BLaER1 treated with 17β-estradiol and CSF1 and Interleukin-3, amounts not matched to agents 10 nM and 100 nM (cell line): Measurements from ENCODE around the gene CLTA.
A peak's percentile ranks its signal among the peaks of the same experiment; 100 is the strongest.
"Not testable (repeated sequence)": the region's sequence is repeated elsewhere in the genome, so short reads cannot be mapped to it uniquely, and the experiment has no call there.

ENCODE experiments used
- H3K27ac ChIP-seq, 11 experiments: shearing (Covaris generic); formaldehyde crosslinking; 2 replicates each; pipeline ENCODE4 v1.8.1; 2022
- H3K27me3 ChIP-seq, 11 experiments: shearing (Covaris generic); formaldehyde crosslinking; 2 replicates each; pipeline ENCODE4 v1.8.1; 2022
- H3K36me3 ChIP-seq, 11 experiments: shearing (Covaris generic); formaldehyde crosslinking; 2 replicates each; pipeline ENCODE4 v1.8.1; 2022
- H3K4me1 ChIP-seq, 10 experiments: shearing (Covaris generic); formaldehyde crosslinking; 2 replicates each; pipeline ENCODE4 v1.8.1; 2022
- H3K4me2 ChIP-seq, 11 experiments: shearing (Covaris generic); formaldehyde crosslinking; 2 replicates each; pipeline ENCODE4 v1.8.1; 2022
- H3K4me3 ChIP-seq, 10 experiments: shearing (Covaris generic); formaldehyde crosslinking; 2 replicates each; pipeline ENCODE4 v1.8.1; 2022
- H3K9ac ChIP-seq, 11 experiments: shearing (Covaris generic); formaldehyde crosslinking; 2 replicates each; pipeline ENCODE4 v1.8.1; 2022
- H3K9me3 ChIP-seq, 11 experiments: shearing (Covaris generic); formaldehyde crosslinking; replicated peaks in 1 of 11; 2 replicates each; pipeline ENCODE4 v1.8.1; 2022
- H4K20me1 ChIP-seq, 11 experiments: shearing (Covaris generic); formaldehyde crosslinking; 2 replicates each; pipeline ENCODE4 v1.8.1; 2022
- Cebpa-rat ChIP-seq, 11 experiments: shearing (Covaris generic); IDR thresholded peaks; 2 replicates each; pipeline ENCODE4 v1.8.1; 2022

Gene CLTA

DNA sequence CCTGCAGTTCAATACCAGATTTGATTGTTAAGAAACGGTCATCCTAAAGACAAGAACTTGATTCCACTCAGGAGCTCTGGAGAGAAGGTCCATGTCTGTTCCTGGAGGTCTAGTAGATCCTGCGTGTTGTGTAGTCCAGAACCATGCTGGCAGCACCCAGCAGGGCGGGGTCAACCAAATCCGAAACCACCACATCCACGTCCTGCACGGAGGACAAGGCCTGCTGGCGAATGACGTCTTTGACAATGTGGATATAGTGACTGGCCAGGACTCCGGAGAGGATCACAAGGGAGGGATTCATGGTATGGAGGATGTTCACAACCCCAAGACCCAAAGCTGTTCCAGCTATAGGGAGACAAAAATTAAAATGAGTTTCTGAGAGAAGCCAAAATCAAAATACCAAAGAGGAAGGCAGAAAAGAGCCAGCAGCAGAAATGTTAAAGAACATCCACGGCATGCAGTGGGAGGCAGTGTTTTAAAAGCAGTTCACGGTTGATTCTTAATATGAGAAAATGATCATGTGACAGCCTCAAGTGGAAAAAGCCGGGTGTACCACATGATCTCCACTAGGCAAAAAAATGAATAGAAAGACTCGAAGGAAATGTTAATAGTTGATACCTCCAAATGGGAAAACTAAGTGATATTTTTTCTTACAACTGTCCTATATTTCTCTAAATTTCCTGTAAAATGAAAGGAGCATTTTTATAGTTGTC, 26.7 kb downstream of the CLTA start:
- Histone ChIP-seq H3K4me3 (no peak overlapping the region), H3K27ac (no peak overlapping the region), H3K9me3 (peaks cover 2 to 10% (median 3%) of the 10 kb centered on the region in 11 experiments; a peak in 18 of 22 replicates), H3K27me3 (no peaks in the 10 kb centered on the region), H3K4me2 (no peak overlapping the region), H3K9ac (no peak overlapping the region; a peak in 1 of 22 replicates), H3K4me1 (peaks cover 0 to 18% (median 11%) of the 10 kb centered on the region in 10 experiments; a peak in 12 of 20 replicates), H4K20me1 (peaks cover 49 to 94% (median 84%) of the 10 kb centered on the region in 11 experiments), H3K36me3 (peaks cover 94 to 100% (median 96%) of the 10 kb centered on the region in 11 experiments)
- no peak for TF ChIP-seq Cebpa-rat (IDR thresholded peaks at IDR 0.05)

- TF ChIP-seq Cebpa-rat (IDR thresholded peaks at IDR 0.05) = no peak
- peaks cover 43 to 94% (median 78%) of the 10 kb centered on the region in 11 experiments for H4K20me1 ChIP-seq
Observed at GRCh38 chr9:36218011-36218410, 27.3 kb downstream of the CLTA start.

DNA sequence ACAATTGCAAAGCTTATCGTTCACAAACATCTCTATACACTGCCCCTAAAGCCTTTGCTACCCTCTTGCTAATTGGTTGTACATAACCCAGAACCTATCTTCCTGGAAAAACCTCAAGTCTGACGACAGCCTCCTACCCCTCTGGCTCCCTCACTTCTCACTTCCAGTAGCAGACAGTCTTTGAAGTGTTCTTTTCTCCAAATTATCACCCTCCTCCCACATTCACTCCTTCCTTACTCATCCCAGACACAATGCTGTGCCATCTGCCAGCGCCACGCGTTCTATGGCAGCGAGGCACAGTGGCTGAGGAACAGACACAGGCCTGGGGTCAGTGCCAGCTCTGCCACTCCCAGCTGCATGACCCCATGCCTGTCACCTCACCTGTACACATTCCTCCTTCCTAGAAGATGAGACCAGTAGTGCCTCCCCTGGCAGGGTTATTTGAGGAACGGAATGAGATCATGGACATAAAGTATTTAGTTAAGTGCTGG, 27.7 kb downstream of the CLTA start:
- no peaks in the 10 kb centered on the region for H3K27me3 ChIP-seq
- no peak overlapping the region for H3K27ac ChIP-seq
- H4K20me1 ChIP-seq = peaks cover 38 to 94% (median 74%) of the 10 kb centered on the region in 11 experiments
- H3K4me1 ChIP-seq = peaks cover 0 to 14% (median 8%) of the 10 kb centered on the region in 10 experiments; a peak in 12 of 20 replicates
- H3K4me3 ChIP-seq = no peak overlapping the region
- TF ChIP-seq Cebpa-rat (IDR thresholded peaks at IDR 0.05) = no peak
- H3K9me3 ChIP-seq = peaks cover 7 to 20% (median 10%) of the 10 kb centered on the region in 11 experiments; a peak in 19 of 22 replicates
- peaks cover 94 to 100% (median 96%) of the 10 kb centered on the region in 11 experiments for H3K36me3 ChIP-seq
- no peak overlapping the region for H3K4me2 ChIP-seq
- H3K9ac ChIP-seq = peak overlapping the region in 1 of 11 experiments; percentile 54; a peak in 1 of 22 replicates

More at GRCh38 chr9:36218011-36218410, 27.3 kb downstream of the CLTA start:
- Histone ChIP-seq H3K9ac (peak overlapping the region in 1 of 11 experiments; percentile 54; a peak in 1 of 22 replicates), H3K4me3 (no peak overlapping the region), H3K4me1 (peaks cover 0 to 18% (median 11%) of the 10 kb centered on the region in 10 experiments; a peak in 12 of 20 replicates), H3K4me2 (no peak overlapping the region), H3K27me3 (no peaks in the 10 kb centered on the region), H3K9me3 (peaks cover 7 to 16% (median 9%) of the 10 kb centered on the region in 11 experiments; a peak in 19 of 22 replicates), H3K27ac (no peak overlapping the region), H3K36me3 (peaks cover 94 to 100% (median 96%) of the 10 kb centered on the region in 11 experiments)

DNA sequence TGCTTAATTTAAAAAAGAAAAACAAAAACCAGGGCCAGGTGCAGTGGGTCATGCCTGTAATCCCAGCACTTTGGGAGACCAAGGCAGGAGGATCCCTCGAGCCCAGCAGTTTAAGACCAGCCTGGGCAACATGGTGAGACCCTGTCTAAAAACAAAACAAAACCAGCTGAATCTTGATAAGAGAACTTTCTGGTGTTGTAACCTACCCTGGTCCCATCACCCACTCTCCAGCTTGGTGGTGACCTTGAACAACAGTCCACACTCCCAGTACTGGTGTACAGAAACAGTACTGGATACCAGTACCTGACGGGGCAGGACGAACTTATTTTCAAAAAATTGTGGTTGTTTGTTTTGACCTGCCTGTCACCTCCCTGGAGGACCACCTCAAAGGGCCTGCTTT, 30.9 kb downstream of the CLTA start:
- Histone ChIP-seq H3K27ac (no peak overlapping the region), H3K9me3 (peaks cover 7 to 20% (median 10%) of the 10 kb centered on the region in 11 experiments; a peak in 19 of 22 replicates), H3K36me3 (peaks cover 97 to 100% (median 99%) of the 10 kb centered on the region in 11 experiments), H3K4me3 (no peak overlapping the region), H3K27me3 (no peaks in the 10 kb centered on the region), H4K20me1 (peaks cover 17 to 73% (median 44%) of the 10 kb centered on the region in 11 experiments; a peak in 20 of 22 replicates), H3K4me1 (no peaks in the 10 kb centered on the region), H3K4me2 (no peak overlapping the region), H3K9ac (no peak overlapping the region)
- TF ChIP-seq Cebpa-rat (IDR thresholded peaks at IDR 0.05) = no peak

DNA sequence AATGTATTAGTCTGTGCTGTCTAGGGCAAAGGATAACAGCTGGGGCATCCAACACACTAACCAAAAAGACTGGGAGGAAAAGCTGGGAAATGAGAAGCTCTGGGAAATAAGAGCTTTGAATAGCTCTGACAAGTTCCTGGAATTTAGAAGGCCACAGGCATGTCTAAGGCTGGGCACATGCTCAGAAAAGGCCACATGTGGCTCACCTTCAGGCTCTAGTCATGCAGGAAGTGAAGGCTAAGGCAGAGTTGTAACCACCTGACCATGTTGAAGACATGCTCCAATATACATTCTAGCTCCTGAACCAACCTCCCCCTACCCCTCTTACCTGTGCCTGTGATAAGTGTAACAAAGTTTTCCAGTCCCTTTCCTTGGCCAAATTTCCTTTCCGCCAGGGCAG, 31.7 kb downstream of the CLTA start:
- Histone ChIP-seq H3K4me3 (no peak overlapping the region), H3K4me2 (no peak overlapping the region), H3K9ac (no peak overlapping the region), H3K36me3 (peaks cover 97 to 100% (median 99%) of the 10 kb centered on the region in 11 experiments), H4K20me1 (peaks cover 11 to 65% (median 37%) of the 10 kb centered on the region in 11 experiments; a peak in 20 of 22 replicates), H3K4me1 (no peaks in the 10 kb centered on the region), H3K9me3 (peaks cover 7 to 20% (median 10%) of the 10 kb centered on the region in 11 experiments; a peak in 19 of 22 replicates), H3K27me3 (no peaks in the 10 kb centered on the region), H3K27ac (no peak overlapping the region)
- TF ChIP-seq Cebpa-rat (IDR thresholded peaks at IDR 0.05) = no peak

DNA sequence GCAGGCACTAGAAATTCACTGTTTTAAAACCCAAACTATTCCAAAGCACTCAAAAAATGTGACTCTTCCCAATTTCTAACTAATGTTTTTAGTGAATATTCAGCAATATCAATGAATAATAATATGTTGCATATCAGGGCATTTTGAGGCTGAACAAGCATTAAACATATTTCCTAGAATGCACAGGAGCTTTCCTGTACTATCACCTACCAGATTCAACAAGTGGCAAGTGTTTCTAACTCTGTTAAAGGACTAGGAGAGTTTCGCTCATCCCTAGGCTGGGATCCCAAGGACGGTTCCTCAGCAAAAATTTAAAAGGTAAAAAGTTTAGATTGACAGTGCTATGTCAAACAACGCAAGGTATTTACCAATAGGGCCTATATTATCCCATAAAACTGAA, 46.5 kb downstream of the CLTA start:
- no peak overlapping the region for H3K4me3 ChIP-seq
- no peaks in the 10 kb centered on the region for H3K9me3 ChIP-seq
- no peak for TF ChIP-seq Cebpa-rat (IDR thresholded peaks at IDR 0.05)

DNA sequence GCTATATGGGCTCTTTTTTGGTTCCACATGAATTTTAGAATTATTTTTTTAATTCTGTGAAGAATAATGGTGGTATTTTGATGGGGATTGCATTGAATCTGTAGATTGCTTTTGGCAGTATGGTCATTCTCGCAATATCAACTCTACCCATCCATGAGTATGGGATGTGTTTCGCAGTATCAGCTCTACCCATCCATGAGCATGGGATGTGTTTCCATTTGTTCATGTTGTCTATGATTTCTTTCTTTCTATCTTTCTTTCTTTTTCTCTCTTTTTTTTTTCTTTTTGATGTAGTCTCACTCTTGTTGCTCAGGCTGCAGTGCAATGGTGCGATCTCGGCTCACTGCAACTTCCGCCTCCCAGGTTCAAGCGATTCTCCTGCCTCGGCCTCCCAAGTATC, 48.5 kb downstream of the CLTA start:
- not testable (repeated sequence) for H3K27me3 ChIP-seq, H3K4me1 ChIP-seq, H3K27ac ChIP-seq, H3K4me2 ChIP-seq, H3K4me3 ChIP-seq, H3K9me3 ChIP-seq, H3K9ac ChIP-seq
- H4K20me1 ChIP-seq = peaks cover 0 to 33% (median 6%) of the 10 kb centered on the region in 11 experiments; a peak in 7 of 22 replicates
- H3K36me3 ChIP-seq = peaks cover 73 to 99% (median 93%) of the 10 kb centered on the region in 11 experiments

More for the DNA sequence above, 46.5 kb downstream of the CLTA start:
- Histone ChIP-seq H3K4me2 (no peak overlapping the region), H3K4me1 (no peaks in the 10 kb centered on the region), H3K36me3 (peaks cover 76 to 99% (median 93%) of the 10 kb centered on the region in 11 experiments), H3K9ac (no peak overlapping the region), H3K27ac (no peak overlapping the region), H3K27me3 (no peaks in the 10 kb centered on the region), H4K20me1 (peaks cover 0 to 23% (median 0%) of the 10 kb centered on the region in 11 experiments; a peak in 5 of 22 replicates)

GRCh38 chr9:36239675-36240074, 49.0 kb downstream of the CLTA start:
- H3K27me3 ChIP-seq, H3K9me3 ChIP-seq, H3K4me1 ChIP-seq, H3K4me3 ChIP-seq, H3K27ac ChIP-seq, H3K4me2 ChIP-seq, H3K9ac ChIP-seq: not testable (repeated sequence)
- H3K36me3 ChIP-seq = peaks cover 69 to 99% (median 93%) of the 10 kb centered on the region in 11 experiments
- peaks cover 0 to 29% (median 6%) of the 10 kb centered on the region in 11 experiments; a peak in 7 of 22 replicates for H4K20me1 ChIP-seq

- no peak for TF ChIP-seq Cebpa-rat (IDR thresholded peaks at IDR 0.05)
- peaks cover 58 to 93% (median 73%) of the 10 kb centered on the region in 11 experiments for H3K36me3 ChIP-seq
- no peak overlapping the region for H3K4me3 ChIP-seq
- H3K9me3 ChIP-seq = no peaks in the 10 kb centered on the region
- H4K20me1 ChIP-seq = peaks cover 14 to 79% (median 34%) of the 10 kb centered on the region in 11 experiments; a peak in 18 of 22 replicates
- peaks cover 0 to 13% (median 0%) of the 10 kb centered on the region in 10 experiments; a peak in 6 of 20 replicates for H3K4me1 ChIP-seq
- no peak overlapping the region for H3K9ac ChIP-seq
- no peaks in the 10 kb centered on the region for H3K27me3 ChIP-seq
- no peak overlapping the region for H3K27ac ChIP-seq
- H3K4me2 ChIP-seq = no peak overlapping the region
Observed at GRCh38 chr9:36245906-36246305, 55.2 kb downstream of the CLTA start.
